ENCODE data around the gene ERC2. TPM values are rescaled to one million over a fixed set of nuclear protein-coding genes. Genes with fewer than 3 reads are reported as not detected.

The ERC2 gene
- total RNA-seq, 3 donors from 2014 or later (not counting 1 experiment from before 2014, with no cell fraction given) = not detected

DNA sequence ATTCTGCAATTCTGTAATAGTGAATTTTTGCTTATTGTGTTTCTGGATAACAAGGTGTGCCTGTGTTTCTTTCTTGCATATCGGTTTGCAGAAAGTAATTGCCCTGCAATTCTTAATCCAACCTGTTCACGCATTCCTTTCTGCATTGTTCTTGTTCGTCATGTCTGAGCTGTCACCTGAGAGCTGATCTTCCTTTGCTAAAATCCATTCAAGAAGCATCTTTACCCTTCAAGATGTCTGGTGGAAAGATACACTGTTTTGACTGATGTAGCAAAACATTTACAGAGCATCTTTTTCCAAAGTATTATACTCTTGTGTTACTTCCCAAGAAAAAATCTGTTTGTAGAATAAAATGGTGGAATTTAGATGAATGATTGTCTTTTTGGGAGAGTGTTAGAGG, 822.1 kb downstream of the ERC2 start:
- WGBS (ENCODE audit: insufficient coverage) = 91% methylated on average over 3 of the region's 3 CpGs
- ATAC-seq (no peak), DNase-seq (no peak)
- Histone ChIP-seq H3K36me3 (ENCODE audit: control insufficient read depth, insufficient read depth, low read length) (no peaks in the 10 kb centered on the region), H3K4me3 (ENCODE audit: low read length) (no peak overlapping the region), H3K4me1 (ENCODE audit: control insufficient read depth, insufficient read depth, low read length) (no peaks in the 10 kb centered on the region), H3K27ac (ENCODE audit: low read length) (no peak overlapping the region), H3K9me3 (ENCODE audit: control insufficient read depth, insufficient read depth, low read length) (no peaks in the 10 kb centered on the region), H3K27me3 (ENCODE audit: control insufficient read depth, insufficient read depth, low read length) (no peaks in the 10 kb centered on the region)
- no peak for TF ChIP-seq CTCF (IDR thresholded peaks at IDR 0.05)
- no peak overlapping the region for H3K4me3 Mint-ChIP-seq
- no peaks in the 10 kb centered on the region for H3K27me3 Mint-ChIP-seq (ENCODE audit: low read depth in 2 of 2)
- intact Hi-C loops (cut with micrococcal nuclease) = no loop called here
- H3K27ac Mint-ChIP-seq = no peak overlapping the region
- H3K4me1 Mint-ChIP-seq = no peaks in the 10 kb centered on the region
- no peaks in the 10 kb centered on the region for H3K9me3 Mint-ChIP-seq
- no peaks in the 10 kb centered on the region for H3K36me3 Mint-ChIP-seq

DNA sequence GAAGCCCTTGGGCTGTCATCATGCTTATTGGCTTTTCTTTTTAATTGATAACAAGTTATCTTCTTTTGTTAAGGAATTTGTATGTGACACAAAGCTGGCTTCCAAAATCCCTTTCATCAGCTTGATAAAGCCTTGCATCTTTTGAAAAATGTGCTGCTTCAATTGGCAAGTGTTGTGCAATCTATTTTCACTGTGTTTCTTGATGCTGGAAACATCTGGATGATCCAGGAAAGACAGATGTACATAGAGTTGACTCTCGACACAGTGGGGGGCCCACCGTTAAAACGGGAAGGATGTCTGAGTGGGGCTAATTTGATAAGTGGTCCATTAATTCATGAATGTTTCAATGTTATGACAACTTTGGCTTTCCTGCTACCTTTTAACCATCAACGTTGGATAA, 822.8 kb downstream of the ERC2 start:
- no peaks in the 10 kb centered on the region for H3K36me3 ChIP-seq (ENCODE audit: control insufficient read depth, insufficient read depth, low read length)
- H3K27me3 ChIP-seq (ENCODE audit: control insufficient read depth, insufficient read depth, low read length) = no peaks in the 10 kb centered on the region
- intact Hi-C loops (cut with micrococcal nuclease) = no loop called here
- H3K4me3 ChIP-seq (ENCODE audit: low read length) = no peak overlapping the region
- TF ChIP-seq CTCF (IDR thresholded peaks at IDR 0.05) = no peak
- H3K27ac Mint-ChIP-seq = no peak overlapping the region
- no peak for DNase-seq
- no peaks in the 10 kb centered on the region for H3K9me3 Mint-ChIP-seq
- WGBS (ENCODE audit: insufficient coverage) = 35% methylated on average over 4 of the region's 4 CpGs
- no peak overlapping the region for H3K4me3 Mint-ChIP-seq
- no peak for ATAC-seq
- H3K9me3 ChIP-seq (ENCODE audit: control insufficient read depth, insufficient read depth, low read length) = no peaks in the 10 kb centered on the region
- no peak overlapping the region for H3K27ac ChIP-seq (ENCODE audit: low read length)
- no peaks in the 10 kb centered on the region for H3K4me1 ChIP-seq (ENCODE audit: control insufficient read depth, insufficient read depth, low read length)
- no peaks in the 10 kb centered on the region for H3K27me3 Mint-ChIP-seq (ENCODE audit: low read depth in 2 of 2)
- H3K36me3 Mint-ChIP-seq = no peaks in the 10 kb centered on the region
- no peaks in the 10 kb centered on the region for H3K4me1 Mint-ChIP-seq

DNA sequence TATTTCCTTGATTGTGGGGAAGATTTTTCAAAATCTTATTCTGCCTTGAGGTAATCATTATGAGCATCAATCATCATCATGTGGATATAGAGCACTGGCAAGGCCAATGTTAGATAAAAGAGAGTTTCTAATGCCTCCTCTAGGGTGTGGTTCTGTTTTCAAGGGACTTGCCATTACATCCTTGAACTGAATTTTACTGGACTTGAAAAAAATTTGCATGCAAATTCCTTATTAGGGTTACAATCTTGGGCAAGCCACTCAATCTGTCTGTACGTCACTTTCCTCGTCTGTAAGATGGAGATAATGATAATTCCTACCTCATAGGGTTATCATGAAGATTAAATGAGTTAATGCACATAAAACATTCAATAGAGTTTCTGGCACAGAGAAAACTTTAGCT, 825.0 kb downstream of the ERC2 start:
- intact Hi-C loops (cut with micrococcal nuclease) = no loop called here
- DNase-seq (no peak), ATAC-seq (no peak)
- peaks cover 4 to 6% of the 10 kb centered on the region in 2 donors for H3K9me3 Mint-ChIP-seq
- WGBS (ENCODE audit: insufficient coverage) = no CpG with 5 or more reads among the region's 2 CpGs
- no peaks in the 10 kb centered on the region for H3K36me3 ChIP-seq (ENCODE audit: control insufficient read depth, insufficient read depth, low read length)
- peaks cover 8 to 9% of the 10 kb centered on the region in 2 donors for H3K4me1 Mint-ChIP-seq
- no peak overlapping the region for H3K4me3 ChIP-seq (ENCODE audit: low read length)
- no peak overlapping the region for H3K4me3 Mint-ChIP-seq
- H3K27me3 ChIP-seq (ENCODE audit: control insufficient read depth, insufficient read depth, low read length) = no peaks in the 10 kb centered on the region
- H3K36me3 Mint-ChIP-seq = no peaks in the 10 kb centered on the region
- no peaks in the 10 kb centered on the region for H3K9me3 ChIP-seq (ENCODE audit: control insufficient read depth, insufficient read depth, low read length)
- no peak for TF ChIP-seq CTCF (IDR thresholded peaks at IDR 0.05)
- no peak overlapping the region for H3K27ac Mint-ChIP-seq
- no peaks in the 10 kb centered on the region for H3K27me3 Mint-ChIP-seq (ENCODE audit: low read depth in 2 of 2)
- no peaks in the 10 kb centered on the region for H3K4me1 ChIP-seq (ENCODE audit: control insufficient read depth, insufficient read depth, low read length)
- no peak overlapping the region for H3K27ac ChIP-seq (ENCODE audit: low read length)

DNA sequence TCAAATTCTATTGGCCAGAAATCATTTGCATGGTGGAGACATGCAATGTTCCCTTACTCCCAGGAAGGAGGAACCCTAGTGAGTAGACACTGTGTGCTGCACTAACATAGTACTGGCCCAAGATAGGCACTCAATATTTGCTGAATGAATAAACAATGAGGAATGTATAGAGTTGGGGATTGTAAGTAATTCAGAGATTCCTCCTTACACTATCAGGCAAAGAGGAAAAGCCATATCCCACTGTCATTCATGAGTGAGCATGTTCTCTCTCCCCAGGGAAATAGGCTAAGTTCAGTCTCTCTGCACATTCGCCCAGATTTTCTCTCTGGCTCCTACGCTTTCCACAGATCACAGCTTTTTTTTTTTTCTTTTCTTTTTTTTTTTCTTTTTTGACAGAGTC, 826.3 kb downstream of the ERC2 start:
- no peak overlapping the region for H3K4me3 ChIP-seq (ENCODE audit: low read length)
- 88% methylated on average over 2 of the region's 2 CpGs for WGBS (ENCODE audit: insufficient coverage)
- H3K27ac ChIP-seq (ENCODE audit: low read length) = no peak overlapping the region

More for the DNA sequence above, 826.3 kb downstream of the ERC2 start:
- no peaks in the 10 kb centered on the region for H3K4me1 ChIP-seq (ENCODE audit: control insufficient read depth, insufficient read depth, low read length)
- peaks cover 8 to 9% of the 10 kb centered on the region in 2 donors for H3K4me1 Mint-ChIP-seq
- DNase-seq (no peak), ATAC-seq (no peak)
- H3K27me3 ChIP-seq (ENCODE audit: control insufficient read depth, insufficient read depth, low read length) = no peaks in the 10 kb centered on the region
- H3K4me3 Mint-ChIP-seq = no peak overlapping the region
- H3K9me3 Mint-ChIP-seq = peaks cover 4 to 7% of the 10 kb centered on the region in 2 donors
- H3K27me3 Mint-ChIP-seq (ENCODE audit: low read depth in 2 of 2) = no peaks in the 10 kb centered on the region
- H3K9me3 ChIP-seq (ENCODE audit: control insufficient read depth, insufficient read depth, low read length) = peaks cover 3% of the 10 kb centered on the region
- H3K27ac Mint-ChIP-seq = no peak overlapping the region
- intact Hi-C loops (cut with micrococcal nuclease) = no loop called here
- no peak for TF ChIP-seq CTCF (IDR thresholded peaks at IDR 0.05)
- no peaks in the 10 kb centered on the region for H3K36me3 Mint-ChIP-seq
- H3K36me3 ChIP-seq (ENCODE audit: control insufficient read depth, insufficient read depth, low read length) = no peaks in the 10 kb centered on the region

All from natural killer cell (primary cell).